GM10266 (cell line): ENCODE results near the gene THOP1.

Experiments
- DNase-seq: peaks from one replicate; pipeline ENCODE4 v3.0.0; 2012; ENCODE audit errors: extremely low spot score
- TF ChIP-seq, protein P1 (sequence below): IDR thresholded peaks from 2 replicates; pipeline ENCODE4 v1.5.1; 2012; ENCODE audit warnings: mild to moderate bottlenecking, low read depth; ENCODE audit not compliant: control insufficient read depth, insufficient read depth; ENCODE audit errors: missing control alignments

The THOP1 gene

DNA sequence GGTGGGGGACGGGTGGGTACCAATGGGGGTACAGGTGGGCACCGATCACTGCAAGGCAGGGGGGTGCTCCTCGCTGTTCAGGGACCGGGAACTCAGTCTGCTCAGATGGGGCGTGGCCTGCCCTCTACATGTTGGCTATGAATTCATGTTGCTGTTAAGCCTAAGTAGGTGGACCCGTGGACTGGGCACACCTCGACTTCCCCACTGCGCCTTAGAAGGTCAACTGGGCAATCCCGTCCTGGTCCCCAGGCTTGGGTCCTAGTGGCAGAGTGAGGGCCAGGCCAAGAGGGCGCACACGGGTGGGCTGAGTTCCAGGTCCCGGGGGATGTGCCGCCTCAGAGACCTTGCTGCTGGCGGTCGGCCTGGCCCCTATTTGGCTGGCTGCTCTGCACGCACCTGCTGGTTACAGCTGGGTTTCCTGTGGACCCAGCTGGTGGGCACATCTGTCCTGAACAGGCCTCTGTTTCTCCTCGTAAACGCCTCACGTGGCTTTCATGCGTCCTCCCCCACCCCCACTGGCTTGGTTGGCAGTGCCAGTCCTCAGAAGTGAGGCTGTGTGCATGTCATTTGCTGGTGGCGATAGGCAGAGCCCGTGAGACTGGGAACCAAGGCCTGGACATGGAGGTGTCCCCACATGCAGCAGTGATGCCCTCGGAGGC is 20.8 kb downstream of the THOP1 start:
- DNase-seq = no peak
- TF ChIP-seq, protein P1, sequence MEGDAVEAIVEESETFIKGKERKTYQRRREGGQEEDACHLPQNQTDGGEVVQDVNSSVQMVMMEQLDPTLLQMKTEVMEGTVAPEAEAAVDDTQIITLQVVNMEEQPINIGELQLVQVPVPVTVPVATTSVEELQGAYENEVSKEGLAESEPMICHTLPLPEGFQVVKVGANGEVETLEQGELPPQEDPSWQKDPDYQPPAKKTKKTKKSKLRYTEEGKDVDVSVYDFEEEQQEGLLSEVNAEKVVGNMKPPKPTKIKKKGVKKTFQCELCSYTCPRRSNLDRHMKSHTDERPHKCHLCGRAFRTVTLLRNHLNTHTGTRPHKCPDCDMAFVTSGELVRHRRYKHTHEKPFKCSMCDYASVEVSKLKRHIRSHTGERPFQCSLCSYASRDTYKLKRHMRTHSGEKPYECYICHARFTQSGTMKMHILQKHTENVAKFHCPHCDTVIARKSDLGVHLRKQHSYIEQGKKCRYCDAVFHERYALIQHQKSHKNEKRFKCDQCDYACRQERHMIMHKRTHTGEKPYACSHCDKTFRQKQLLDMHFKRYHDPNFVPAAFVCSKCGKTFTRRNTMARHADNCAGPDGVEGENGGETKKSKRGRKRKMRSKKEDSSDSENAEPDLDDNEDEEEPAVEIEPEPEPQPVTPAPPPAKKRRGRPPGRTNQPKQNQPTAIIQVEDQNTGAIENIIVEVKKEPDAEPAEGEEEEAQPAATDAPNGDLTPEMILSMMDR = no peak

DNA sequence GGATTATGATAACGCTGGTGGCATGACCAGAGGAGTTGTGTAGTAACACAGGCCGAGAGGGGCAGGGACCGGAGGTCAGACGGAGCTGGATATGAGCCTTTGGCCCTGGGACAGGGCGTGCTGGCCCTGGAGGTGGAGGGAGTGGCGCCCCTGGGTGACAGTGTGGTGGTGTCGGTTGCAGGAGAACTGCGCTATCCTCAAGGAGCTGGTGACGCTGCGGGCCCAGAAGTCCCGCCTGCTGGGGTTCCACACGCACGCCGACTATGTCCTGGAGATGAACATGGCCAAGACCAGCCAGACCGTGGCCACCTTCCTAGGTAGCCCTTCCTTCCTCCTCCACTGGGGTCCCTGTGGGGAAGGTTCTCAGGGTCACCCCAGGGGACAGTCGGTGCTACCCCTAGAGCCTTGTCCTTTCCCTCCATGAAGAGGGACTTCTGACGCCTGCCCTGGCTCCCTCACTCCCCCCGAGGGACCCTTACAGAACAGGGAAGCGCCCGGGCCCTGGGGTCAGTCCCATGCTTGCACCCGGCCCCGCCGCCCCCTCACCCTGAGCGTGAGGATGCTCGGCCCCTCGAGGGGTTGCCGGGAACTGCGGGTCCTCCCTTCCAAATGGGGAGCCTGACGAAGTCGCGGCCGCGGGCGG is 21.6 kb downstream of the THOP1 start:
- DNase-seq = no peak
- TF ChIP-seq, protein P1 = no peak

DNA sequence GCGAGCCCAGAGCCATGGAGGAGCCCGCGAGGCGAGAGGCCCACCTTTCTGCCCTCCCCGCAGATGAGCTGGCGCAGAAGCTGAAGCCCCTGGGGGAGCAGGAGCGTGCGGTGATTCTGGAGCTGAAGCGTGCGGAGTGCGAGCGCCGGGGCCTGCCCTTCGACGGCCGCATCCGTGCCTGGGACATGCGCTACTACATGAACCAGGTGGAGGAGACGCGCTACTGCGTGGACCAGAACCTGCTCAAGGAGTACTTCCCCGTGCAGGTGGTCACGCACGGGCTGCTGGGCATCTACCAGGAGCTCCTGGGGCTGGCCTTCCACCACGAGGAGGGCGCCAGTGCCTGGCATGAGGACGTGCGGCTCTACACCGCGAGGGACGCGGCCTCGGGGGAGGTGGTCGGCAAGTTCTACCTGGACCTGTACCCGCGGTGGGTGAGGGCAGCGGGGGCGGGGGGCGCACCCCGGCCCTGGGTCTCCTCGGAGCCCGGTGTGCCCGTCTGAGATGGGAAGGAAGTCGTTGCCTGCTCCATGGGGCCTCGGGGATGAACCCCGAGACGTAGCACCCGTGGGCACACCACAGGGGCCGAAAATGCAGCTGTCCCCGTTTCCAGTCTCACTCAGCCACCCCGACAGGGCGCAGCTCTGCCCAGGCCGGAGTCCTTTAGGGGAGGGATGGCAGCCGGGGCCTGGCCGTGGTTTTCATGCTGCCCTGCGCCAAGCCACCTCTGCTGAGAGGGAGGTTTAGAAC is 22.3 kb downstream of the THOP1 start:
- DNase-seq = no peak
- TF ChIP-seq, protein P1 = no peak

DNA sequence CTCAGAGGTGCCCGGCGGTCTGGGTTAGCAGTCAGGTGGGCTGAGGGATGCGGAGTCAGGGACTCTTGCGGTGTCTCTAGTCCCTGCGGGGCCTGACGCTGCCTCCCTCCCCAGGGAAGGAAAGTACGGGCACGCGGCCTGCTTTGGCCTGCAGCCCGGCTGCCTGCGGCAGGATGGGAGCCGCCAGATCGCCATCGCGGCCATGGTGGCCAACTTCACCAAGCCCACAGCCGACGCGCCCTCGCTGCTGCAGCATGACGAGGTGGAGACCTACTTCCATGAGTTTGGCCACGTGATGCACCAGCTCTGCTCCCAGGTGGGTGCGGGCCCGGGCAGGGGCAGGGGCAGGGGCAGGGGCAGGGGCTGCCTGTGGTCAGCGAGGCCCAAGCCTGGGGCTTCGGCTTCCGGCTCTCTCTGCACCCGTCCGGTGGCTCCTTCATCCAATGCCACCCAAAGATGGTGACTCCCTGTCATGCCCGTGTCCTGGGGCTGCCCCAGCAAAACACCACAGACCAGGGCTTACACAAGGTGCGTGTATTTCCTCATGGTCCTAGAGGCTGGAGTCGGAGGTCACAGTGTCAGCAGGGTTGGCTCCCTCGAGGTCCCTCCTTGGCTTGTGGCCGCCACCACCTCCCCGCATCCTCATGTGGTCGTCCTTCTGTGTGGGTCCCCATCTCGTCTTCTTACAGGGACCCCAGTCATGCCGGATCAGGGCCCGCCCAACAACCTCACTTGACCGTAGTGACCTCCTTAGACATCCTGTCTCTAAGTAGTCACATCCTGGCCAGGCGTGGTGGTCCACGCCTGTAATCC is 23.0 kb downstream of the THOP1 start:
- TF ChIP-seq, protein P1 = no peak
- DNase-seq = no peak

DNA sequence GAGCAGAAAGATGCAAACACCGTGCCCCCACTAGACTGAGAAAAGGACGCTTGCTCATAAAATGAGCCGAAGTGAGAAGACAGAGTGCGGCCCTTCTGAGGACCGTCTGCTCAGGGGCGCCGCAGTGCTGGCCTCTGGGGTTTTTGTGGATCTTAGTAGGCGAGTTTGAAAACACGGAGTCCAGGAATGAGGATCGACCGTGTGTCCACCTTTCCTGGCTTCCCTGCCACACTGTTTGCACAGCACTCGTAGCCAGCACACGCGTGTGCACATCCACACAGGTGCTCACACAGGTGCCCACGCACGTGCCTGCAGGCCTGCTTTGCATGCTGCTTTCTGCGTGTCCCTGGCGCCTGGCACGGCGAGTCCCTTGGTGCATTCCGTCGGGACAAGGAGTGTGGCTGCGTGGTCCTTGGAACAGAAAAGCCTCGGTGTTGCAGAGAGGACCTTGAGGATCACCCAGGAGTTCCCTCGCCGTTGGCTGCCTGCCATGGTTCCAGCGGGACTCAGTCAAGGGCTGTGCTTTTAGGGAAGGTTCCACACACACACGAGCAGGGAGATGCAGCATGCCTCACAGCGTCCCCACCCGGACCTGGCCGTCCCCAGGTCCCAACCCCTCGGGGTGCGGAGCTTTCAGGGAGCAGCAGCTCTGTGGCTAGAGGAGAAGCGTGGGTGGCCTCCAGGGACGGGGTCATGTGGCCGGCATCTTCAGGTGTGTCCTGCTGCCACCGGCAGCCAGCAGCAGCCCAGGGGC is 24.3 kb downstream of the THOP1 start:
- TF ChIP-seq, protein P1 = no peak
- peak; percentile 20 for DNase-seq
